HCT116 (cell line): ENCODE results near the gene SEMA4D. TPM values are rescaled to one million over a fixed set of nuclear protein-coding genes. Genes with fewer than 3 reads are reported as not detected.
A peak's percentile ranks its signal among the peaks of the same experiment; 100 is the strongest.

ENCODE experiments used
- ATAC-seq: fragments of 200-7000 bp; cut with Tn5 transposase; 2 replicates; pipeline ENCODE4 v1.9.1; 2020; ENCODE audit warnings: mild to moderate bottlenecking, moderate library complexity
- BruUV-seq: library from RNA; stranded (reverse); fragments of 400-500 nt; replicated peaks from 2 replicates; lab custom pipeline; 2021; lab: Mats Ljungman, UMichigan
- CTCF ChIA-PET: fragments of 300-600 bp; sonication (Branson Sonifier 250); formaldehyde crosslinking; loops from one replicate; lab custom pipeline; 2021; ENCODE audit warnings: antibody characterized with exemption; lab: Charles Lee
- POLR2A ChIA-PET: fragments of 300-600, 350-600 bp; sonication (Branson Sonifier 250); formaldehyde crosslinking; loops from one replicate; lab custom pipeline; 2021; ENCODE audit warnings: antibody characterized with exemption; lab: Charles Lee
- RAD21 ChIA-PET, 2 experiments: fragments of 300-600 bp; sonication (Branson Sonifier 250); formaldehyde crosslinking; loops; one replicate each; lab custom pipeline; 2023; ENCODE audit warnings: low total read pairs in 2 of 2; ENCODE audit not compliant: uncharacterized antibody in 2 of 2, unreplicated experiment in 2 of 2, low non-redundant PET in 1 of 2; lab: Charles Lee
- DNase-seq: peaks from one replicate; pipeline ENCODE4 v3.0.0-alpha.2; 2010; ENCODE audit warnings: low read depth, low spot score
- H2AFZ ChIP-seq: fragments of 200-600 bp; shearing (Covaris generic), sonication (generic); 2 replicates; pipeline ENCODE4 v1.6.1; 2017; ENCODE audit warnings: low read depth, mixed run types, mixed read lengths, antibody characterized with exemption, low read length; ENCODE audit not compliant: poor library complexity, severe bottlenecking
- H3K27ac ChIP-seq: 2 replicates; pipeline ENCODE4 v1.5.1; 2012; ENCODE audit warnings: low read depth, low read length
- H3K27me3 ChIP-seq: fragments of 200-600 bp; sonication (generic); 2 replicates; pipeline ENCODE4 v1.6.1; 2016; ENCODE audit warnings: mixed run types, low read length, mixed read lengths; ENCODE audit not compliant: insufficient read depth
- H3K36me3 ChIP-seq, 2 experiments: fragments of 200-500 bp in 1 of 2; fragments of 200-600 bp in 1 of 2; sonication (Bioruptor generic) in 1 of 2; sonication (generic) in 1 of 2; 2 replicates each; pipeline versions ENCODE4 v1.5.1 to v1.6.1; 2014 to 2016; ENCODE audit warnings: low read length in 2 of 2, inconsistent platforms in 1 of 2, mixed read lengths in 1 of 2, mixed run types in 1 of 2; ENCODE audit not compliant: insufficient read depth in 2 of 2, control insufficient read depth in 1 of 2
- H3K4me1 ChIP-seq, 2 experiments: fragments of 200-600 bp in 1 of 2; sonication (generic) in 1 of 2; 2 replicates each; pipeline versions ENCODE4 v1.5.1 to v1.6.1; 2012 to 2017; ENCODE audit warnings: low read length in 2 of 2, inconsistent platforms in 1 of 2, mild to moderate bottlenecking in 1 of 2, mixed read lengths in 1 of 2, mixed run types in 1 of 2, moderate library complexity in 1 of 2; ENCODE audit not compliant: insufficient read depth in 2 of 2, control insufficient read depth in 1 of 2
- H3K4me2 ChIP-seq: fragments of 200-600 bp; sonication (generic); 2 replicates; pipeline ENCODE4 v1.6.1; 2017; ENCODE audit warnings: mixed run types, low read length, mixed read lengths
- H3K4me3 ChIP-seq, 2 experiments: fragments of 200-600 bp in 1 of 2; sonication (generic) in 1 of 2; replicated peaks in 1 of 2; 2 replicates each; pipeline ENCODE4 v1.5.1; 2011 to 2016; ENCODE audit warnings: low read length in 2 of 2, control low read depth in 1 of 2, low read depth in 1 of 2, mild to moderate bottlenecking in 1 of 2, mixed read lengths in 1 of 2, mixed run types in 1 of 2
- H3K79me2 ChIP-seq: fragments of 200-600 bp; sonication (generic); 2 replicates; pipeline ENCODE4 v1.6.1; 2017; ENCODE audit warnings: mild to moderate bottlenecking, mixed run types, low read length, moderate library complexity, mixed read lengths; ENCODE audit not compliant: insufficient read depth
- H3K9ac ChIP-seq: fragments of 200-600 bp; sonication (generic); 2 replicates; pipeline ENCODE4 v1.6.1; 2016; ENCODE audit warnings: low read length, mixed read lengths
- H3K9me2 ChIP-seq: fragments of 200-600 bp; sonication (generic), shearing (Covaris generic); 2 replicates; pipeline ENCODE4 v1.6.1; 2017; ENCODE audit warnings: mixed run types, mild to moderate bottlenecking, moderate library complexity; ENCODE audit not compliant: insufficient read depth
- H3K9me3 ChIP-seq, 2 experiments: fragments of 200-500 bp in 1 of 2; fragments of 200-600 bp in 1 of 2; sonication (Bioruptor generic) in 1 of 2; sonication (generic) in 1 of 2; 2 replicates each; pipeline ENCODE4 v1.6.1; 2014 to 2017; ENCODE audit warnings: low read length in 2 of 2, mixed read lengths in 2 of 2, inconsistent platforms in 1 of 2, low read depth in 1 of 2, mild to moderate bottlenecking in 1 of 2, mixed run types in 1 of 2, moderate library complexity in 1 of 2; ENCODE audit not compliant: control insufficient read depth in 1 of 2, insufficient read depth in 1 of 2
- H4K20me1 ChIP-seq: fragments of 200-600 bp; sonication (generic), shearing (Covaris generic); 2 replicates; pipeline ENCODE4 v1.6.1; 2017; ENCODE audit warnings: mixed run types, mild to moderate bottlenecking, moderate library complexity; ENCODE audit not compliant: insufficient read depth
- CTCF ChIP-seq, 3 experiments: fragments of 200-600 bp in 1 of 3; sonication (generic) in 1 of 3; IDR thresholded peaks in 2 of 3; conservative IDR thresholded peaks in 1 of 3; 2 replicates each; pipeline ENCODE4 v1.5.1; 2012 to 2017; ENCODE audit warnings: low read depth in 2 of 3, low read length in 2 of 3, antibody characterized with exemption in 1 of 3, borderline replicate concordance in 1 of 3, control low read depth in 1 of 3, mild to moderate bottlenecking in 1 of 3, mixed read lengths in 1 of 3, mixed run types in 1 of 3, moderate library complexity in 1 of 3; ENCODE audit not compliant: insufficient read depth in 1 of 3
- POLR2A ChIP-seq: IDR thresholded peaks from 2 replicates; pipeline ENCODE4 v1.7.0; 2011; ENCODE audit warnings: borderline replicate concordance; ENCODE audit not compliant: insufficient read depth, insufficient read length; ENCODE audit errors: extremely low read depth
- POLR2AphosphoS5 ChIP-seq: IDR thresholded peaks from 2 replicates; pipeline ENCODE4 v1.6.1; 2011; ENCODE audit warnings: mild to moderate bottlenecking, low read depth, low read length, moderate library complexity
- REST ChIP-seq: IDR thresholded peaks from 2 replicates; pipeline ENCODE4 v1.6.1; 2012; ENCODE audit warnings: low read depth
- TCF7L2 ChIP-seq: IDR thresholded peaks from 2 replicates; pipeline ENCODE4 v1.7.0; 2011; ENCODE audit warnings: borderline replicate concordance, inconsistent platforms; ENCODE audit not compliant: insufficient read depth, insufficient read length; ENCODE audit errors: extremely low read depth
- YY1 ChIP-seq: IDR thresholded peaks from 2 replicates; pipeline ENCODE4 v1.6.1; 2011; ENCODE audit warnings: low read length, low read depth, moderate library complexity, mild to moderate bottlenecking; ENCODE audit not compliant: insufficient replicate concordance; ENCODE audit errors: extremely low read depth
- ZBTB33 ChIP-seq: IDR thresholded peaks from 2 replicates; pipeline ENCODE4 v1.6.1; 2011; ENCODE audit warnings: mild to moderate bottlenecking, low read length, moderate library complexity; ENCODE audit not compliant: insufficient replicate concordance; ENCODE audit errors: extremely low read depth
- ZFX ChIP-seq: fragments of 450-650 bp; IDR thresholded peaks from 2 replicates; pipeline ENCODE4 v1.6.1; 2017
- intact Hi-C: fragments of 100-400 bp; cut with micrococcal nuclease; formaldehyde crosslinking; loops from 2 replicates; pipeline ENCODE4 v1.10.0; 2022
- total RNA-seq: library from RNA; stranded (reverse); gene quantifications from one replicate; pipeline ENCODE4 v1.2.1, GENCODE V29; 2021; ENCODE audit not compliant: unreplicated experiment

Gene SEMA4D
- total RNA-seq, 1 experiment from 2014 or later: 32.0 TPM

GRCh38 chr9:89318123-89319014 is 179.5 kb downstream of the SEMA4D start, which contains the start of gene SECISBP2:
SECISBP2 (plus strand) TSS chr9:89318500; CDS start chr9:89318577, 77 bp downstream.
- intact Hi-C loops: loop anchor here (1.0 to 10.0 kb wide), 3 partner anchors 231 to 786 kb away; no protein-coding TSS in a partner anchor
- Histone ChIP-seq H3K79me2 (peaks cover 88% of the 10 kb centered on the region), H3K27me3 (no peaks in the 10 kb centered on the region), H3K9ac (peak within 1 kb of the TSS; percentile 75), H4K20me1 (peaks cover 20% of the 10 kb centered on the region; the same call in 1 of the 2 replicates), H3K9me2 (no peaks in the 10 kb centered on the region), H3K36me3 (peaks cover 24 to 42% of the 10 kb centered on the region in 2 experiments), H3K4me1 (peaks cover 18 to 44% of the 10 kb centered on the region in 2 experiments), H3K4me2 (peak within 1 kb of the TSS; percentile 78), H3K27ac (peak within 1 kb of the TSS; percentile 95), H3K4me3 (peak within 1 kb of the TSS; percentile 63 to 69), H2AFZ (no peak within 1 kb of the TSS), H3K9me3 (no peaks in the 10 kb centered on the region)
- DNase-seq (peak; percentile 87), ATAC-seq (peak; percentile 95)
- ChIA-PET POLR2A (interaction anchor here (1.0 kb wide), 1 partner anchor 8 kb away, joined by 4 read pairs; no protein-coding TSS in a partner anchor), CTCF (interaction anchor here (0.6 to 1.0 kb wide), 3 partner anchors 9 to 246 kb away, joined by 3 to 7 read pairs (median 5); no protein-coding TSS in a partner anchor), RAD21 (no interaction called here)
- TF ChIP-seq REST (no peak), ZBTB33 (peak; percentile 69), ZFX (peak; percentile 86), YY1 (peak; percentile 4), POLR2AphosphoS5 (peak; percentile 84), CTCF (IDR thresholded peaks at IDR 0.05 in 2 of 3, conservative IDR thresholded peaks at IDR 0.05 in 1 of 3; ENCODE audit: borderline replicate concordance in 1 of 3, insufficient read depth in 1 of 3, low read depth in 2 of 3, low read length in 2 of 3) (peak in 2 of 3 experiments; percentile 63 to 67; a peak in 4 of 6 replicates), POLR2A (no peak), TCF7L2 (peak; percentile 78)
- no TSS peak for BruUV-seq
